OCI-LY7 (cell line): ENCODE measurements around the gene PSMD1. TPM values are rescaled to one million over a fixed set of nuclear protein-coding genes. Genes with fewer than 3 reads are reported as not detected.

Source experiments
- BruUV-seq: library from RNA; stranded (reverse); fragments of 400-500 nt; replicated peaks from 2 replicates; lab custom pipeline; 2021; lab: Mats Ljungman, UMichigan
- CTCF ChIA-PET: fragments of 300-600 bp; sonication (Branson Sonifier 250); formaldehyde crosslinking; loops from one replicate; lab custom pipeline; 2022; ENCODE audit warnings: antibody characterized with exemption; ENCODE audit not compliant: unreplicated experiment; lab: Charles Lee
- POLR2A ChIA-PET: fragments of 300-600 bp; sonication (Branson Sonifier 250); formaldehyde crosslinking; loops from one replicate; lab custom pipeline; 2022; ENCODE audit warnings: antibody characterized with exemption; lab: Charles Lee
- DNase-seq: peaks from one replicate; pipeline ENCODE4 v3.0.0-alpha.2; 2015; ENCODE audit warnings: low spot score
- H2AFZ ChIP-seq: fragments of 200-600 bp; sonication (generic), shearing (Covaris generic); 2 replicates; pipeline ENCODE4 v1.6.1; 2014; ENCODE audit warnings: mild to moderate bottlenecking, antibody characterized with exemption, low read length, moderate library complexity
- H3K27ac ChIP-seq: fragments of 200-600 bp; sonication (generic); 2 replicates; pipeline ENCODE4 v1.5.1; 2014; ENCODE audit warnings: mixed run types, low read depth, mild to moderate bottlenecking, moderate library complexity, low read length, inconsistent platforms; ENCODE audit not compliant: poor library complexity, severe bottlenecking
- H3K36me3 ChIP-seq: fragments of 200-600 bp; sonication (generic); 2 replicates; pipeline ENCODE4 v1.6.1; 2014; ENCODE audit warnings: mild to moderate bottlenecking, antibody characterized with exemption, low read length, moderate library complexity, mixed read lengths; ENCODE audit not compliant: insufficient read depth
- H3K4me1 ChIP-seq: fragments of 200-600 bp; sonication (generic); 2 replicates; pipeline ENCODE4 v1.5.1; 2014; ENCODE audit warnings: mild to moderate bottlenecking, low read length; ENCODE audit not compliant: insufficient read depth, poor library complexity, severe bottlenecking
- H3K4me2 ChIP-seq: fragments of 200-600 bp; sonication (generic); 2 replicates; pipeline ENCODE4 v1.6.1; 2014; ENCODE audit warnings: mild to moderate bottlenecking, low read length
- H3K4me3 ChIP-seq: fragments of 200-600 bp; sonication (generic); 2 replicates; pipeline ENCODE4 v1.5.1; 2014; ENCODE audit warnings: mild to moderate bottlenecking, low read depth, low read length; ENCODE audit not compliant: poor library complexity, severe bottlenecking
- H3K79me2 ChIP-seq: fragments of 200-600 bp; sonication (generic); 2 replicates; pipeline ENCODE4 v1.6.1; 2016; ENCODE audit warnings: low read depth, mild to moderate bottlenecking, low read length, moderate library complexity, mixed read lengths; ENCODE audit not compliant: insufficient read depth
- H3K9me2 ChIP-seq: fragments of 200-600 bp; sonication (generic); 2 replicates; pipeline ENCODE4 v1.6.1; 2016; ENCODE audit warnings: mild to moderate bottlenecking, low read length, mixed read lengths; ENCODE audit not compliant: insufficient read depth
- H3K9me3 ChIP-seq: fragments of 200-600 bp; sonication (generic); 2 replicates; pipeline ENCODE4 v1.6.1; 2014; ENCODE audit warnings: mild to moderate bottlenecking, mixed run types, low read length, mixed read lengths
- H4K20me1 ChIP-seq: fragments of 200-600 bp; sonication (generic); 2 replicates; pipeline ENCODE4 v1.6.1; 2014; ENCODE audit warnings: mild to moderate bottlenecking, antibody characterized with exemption, low read length, moderate library complexity, mixed read lengths; ENCODE audit not compliant: insufficient read depth
- EZH2phosphoT487 ChIP-seq: fragments of 200-600 bp; sonication (generic); IDR thresholded peaks from 2 replicates; pipeline ENCODE4 v1.6.1; 2018; ENCODE audit warnings: low read depth, borderline replicate concordance, mild to moderate bottlenecking, mixed run types, antibody characterized with exemption, low read length, moderate library complexity, mixed read lengths
- intact Hi-C: fragments of 100-400 bp; cut with micrococcal nuclease; formaldehyde crosslinking; loops from one replicate; pipeline ENCODE4 v1.10.0; 2022; ENCODE audit not compliant: unreplicated experiment
- total RNA-seq, 2 experiments: library from RNA; depleted of rRNA in 1 of 2; stranded (reverse); fragments of >200 nt in 1 of 2; shearing (Covaris generic) in 1 of 2; gene quantifications; 2 replicates each; pipeline ENCODE4 v1.2.3, GENCODE V29; 2014 to 2022
- TF ChIP-seq, protein P1 (sequence below): fragments of 200-600 bp; sonication (generic); conservative IDR thresholded peaks from 2 replicates; pipeline ENCODE4 v1.5.1; 2014; ENCODE audit warnings: mild to moderate bottlenecking, antibody characterized with exemption, low read length, moderate library complexity, mixed read lengths

The PSMD1 gene
- total RNA-seq, 2 experiments from 2014 or later, result 60.5 to 105 TPM

DNA sequence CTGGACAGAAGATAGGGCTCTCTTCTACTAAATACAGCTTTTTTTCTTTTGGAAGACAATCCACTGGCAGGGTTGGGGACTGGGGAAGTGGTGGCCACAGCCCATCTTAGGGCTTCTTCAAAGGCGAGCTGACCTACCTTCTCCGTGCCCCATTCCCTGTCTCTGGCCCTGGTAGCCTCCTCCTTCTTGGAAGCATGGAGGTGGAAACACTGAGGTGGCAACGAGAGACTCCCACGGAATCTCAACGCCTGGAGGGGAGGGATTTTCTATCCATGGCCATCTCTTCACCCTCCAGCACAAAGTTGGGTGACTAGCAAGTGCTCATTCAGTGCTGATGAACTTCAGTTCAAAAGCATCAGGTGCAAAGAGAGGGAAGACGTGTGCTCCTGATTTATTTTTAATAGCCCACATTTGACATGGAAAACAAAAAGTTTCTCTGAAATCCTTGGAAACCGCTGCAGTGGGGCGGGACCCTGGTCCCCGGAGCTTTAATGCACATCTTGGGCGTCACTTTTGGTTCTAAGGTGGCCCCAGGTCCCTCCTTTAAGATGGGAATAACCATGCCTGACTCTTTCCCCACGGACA lies 141.1 kb downstream of the PSMD1 start:
- Histone ChIP-seq H3K27ac (no peak overlapping the region), H3K4me1 (peaks cover 10% of the 10 kb centered on the region), H3K9me2 (no peaks in the 10 kb centered on the region), H4K20me1 (no peaks in the 10 kb centered on the region), H3K36me3 (no peaks in the 10 kb centered on the region), H2AFZ (peak overlapping the region; percentile 86), H3K9me3 (no peaks in the 10 kb centered on the region), H3K4me3 (peak overlapping the region; percentile 72), H3K4me2 (peak overlapping the region; percentile 88), H3K79me2 (no peaks in the 10 kb centered on the region)
- POLR2A ChIA-PET, result interaction anchor here (0.5 to 1.6 kb wide), 7 partner anchors 18 to 280 kb away, joined by 3 to 5 read pairs (median 4); partner anchors contain the start of gene NCL
- BruUV-seq, result TSS peak; percentile 83
- intact Hi-C loops, result no loop called here
- TF ChIP-seq, protein P1, sequence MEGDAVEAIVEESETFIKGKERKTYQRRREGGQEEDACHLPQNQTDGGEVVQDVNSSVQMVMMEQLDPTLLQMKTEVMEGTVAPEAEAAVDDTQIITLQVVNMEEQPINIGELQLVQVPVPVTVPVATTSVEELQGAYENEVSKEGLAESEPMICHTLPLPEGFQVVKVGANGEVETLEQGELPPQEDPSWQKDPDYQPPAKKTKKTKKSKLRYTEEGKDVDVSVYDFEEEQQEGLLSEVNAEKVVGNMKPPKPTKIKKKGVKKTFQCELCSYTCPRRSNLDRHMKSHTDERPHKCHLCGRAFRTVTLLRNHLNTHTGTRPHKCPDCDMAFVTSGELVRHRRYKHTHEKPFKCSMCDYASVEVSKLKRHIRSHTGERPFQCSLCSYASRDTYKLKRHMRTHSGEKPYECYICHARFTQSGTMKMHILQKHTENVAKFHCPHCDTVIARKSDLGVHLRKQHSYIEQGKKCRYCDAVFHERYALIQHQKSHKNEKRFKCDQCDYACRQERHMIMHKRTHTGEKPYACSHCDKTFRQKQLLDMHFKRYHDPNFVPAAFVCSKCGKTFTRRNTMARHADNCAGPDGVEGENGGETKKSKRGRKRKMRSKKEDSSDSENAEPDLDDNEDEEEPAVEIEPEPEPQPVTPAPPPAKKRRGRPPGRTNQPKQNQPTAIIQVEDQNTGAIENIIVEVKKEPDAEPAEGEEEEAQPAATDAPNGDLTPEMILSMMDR, result no peak
- no peak for TF ChIP-seq EZH2phosphoT487
- CTCF ChIA-PET, result interaction anchor here (0.7 to 1.1 kb wide), 2 partner anchors 26 to 152 kb away, joined by 3 read pairs; no protein-coding TSS in a partner anchor
- DNase-seq, result no peak

DNA sequence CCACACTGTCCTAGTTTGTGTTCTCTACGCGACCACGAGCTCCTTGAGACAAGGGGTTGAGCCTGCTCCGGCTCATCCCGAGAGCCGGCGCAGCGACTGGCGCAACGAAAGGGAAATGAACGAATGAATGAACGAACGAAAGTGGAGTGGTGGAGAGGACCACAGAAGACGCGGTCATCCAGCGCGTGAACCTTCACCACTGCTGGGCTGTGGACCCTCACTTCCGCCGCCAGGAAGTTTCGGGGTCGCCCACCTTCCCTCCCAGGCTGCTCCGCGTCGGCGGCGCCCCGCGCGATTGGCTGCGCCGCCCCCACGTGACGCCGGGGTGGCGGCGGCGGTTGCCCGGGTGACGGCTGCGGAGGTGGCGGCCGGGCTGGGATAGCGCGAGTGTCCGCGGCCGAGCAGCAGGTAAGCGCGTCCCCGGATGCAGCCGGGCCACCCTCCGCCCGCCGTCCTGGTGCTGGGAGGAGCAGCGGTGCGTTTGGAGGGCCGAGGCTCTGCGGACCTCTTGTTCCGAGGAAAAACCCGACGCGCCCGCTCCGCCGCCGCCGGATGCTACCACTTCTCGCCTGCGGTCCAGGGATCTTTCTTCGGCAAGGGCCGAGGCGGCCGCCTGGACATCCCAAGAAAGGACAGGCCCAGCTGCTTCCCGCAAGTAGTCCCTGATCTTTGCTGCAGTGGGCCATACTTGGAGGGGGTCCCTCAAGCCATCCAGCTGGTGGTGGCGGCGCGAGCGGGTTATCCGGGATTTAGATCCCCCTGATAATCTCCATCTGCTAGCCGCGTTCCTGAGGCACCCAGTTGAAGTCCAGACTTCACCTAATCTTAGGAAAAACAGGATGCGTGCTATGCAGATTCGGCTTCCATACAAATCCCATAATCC lies 141.9 kb downstream of the PSMD1 start, which contains the start of gene ARMC9:
Gene ARMC9 (plus strand): TSS at position 341 of the 883 bp plus-strand sequence. CDS start 7,608 bp downstream, outside the sequence.
- Histone ChIP-seq H2AFZ (peak within 1 kb of the TSS; percentile 86), H3K79me2 (no peaks in the 10 kb centered on the region), H3K4me2 (peak within 1 kb of the TSS; percentile 88), H3K4me3 (peak within 1 kb of the TSS; percentile 72), H3K9me3 (no peaks in the 10 kb centered on the region), H4K20me1 (no peaks in the 10 kb centered on the region), H3K9me2 (no peaks in the 10 kb centered on the region), H3K4me1 (peaks cover 10% of the 10 kb centered on the region), H3K27ac (no peak within 1 kb of the TSS), H3K36me3 (no peaks in the 10 kb centered on the region)
- DNase-seq, result peak; percentile 81
- ChIA-PET CTCF (interaction anchor here (0.7 kb wide), 1 partner anchor 153 kb away, joined by 3 read pairs; no protein-coding TSS in a partner anchor), POLR2A (interaction anchor here (0.5 to 1.1 kb wide), 5 partner anchors 21 to 279 kb away, joined by 3 to 5 read pairs (median 4); partner anchors contain the start of gene NCL)
- no TSS peak for BruUV-seq
- intact Hi-C loops, result no loop called here
- no peak for TF ChIP-seq EZH2phosphoT487
- TF ChIP-seq, protein P1, result no peak
